Gastrocnemius medialis (tissue), 4 donors: ENCODE data around the gene FBXO24. TPM values are rescaled to one million over a fixed set of nuclear protein-coding genes. Genes with fewer than 3 reads are reported as not detected.

Experiments used
- ATAC-seq, 2 donors: fragments of 150-250 bp; one replicate each; pipeline ENCODE4 v1.9.1; 2016
- DNase-seq, 2 donors: peaks; one replicate each; pipeline ENCODE4 v3.0.0-alpha.2; 2019
- H3K27ac ChIP-seq, 4 donors: fragments of 200-600 bp; sonication (generic); 1 replicate in 1 of 4; 2 replicates in 3 of 4; pipeline ENCODE4 v1.5.1; 2016 to 2018; ENCODE audit warnings: mild to moderate bottlenecking in 2 of 4, moderate library complexity in 1 of 4
- H3K27me3 ChIP-seq, 3 donors: fragments of 200-600 bp; sonication (generic) in 2 of 3; 1 replicate in 1 of 3; 2 replicates in 2 of 3; pipeline versions ENCODE4 v1.5.1 to v1.6.0; 2016 to 2019; ENCODE audit warnings: mild to moderate bottlenecking in 1 of 3, moderate library complexity in 1 of 3
- H3K36me3 ChIP-seq, 2 donors: fragments of 200-600 bp; sonication (generic) in 1 of 2; one replicate each; pipeline ENCODE4 v1.5.1; 2017 to 2018
- H3K4me1 ChIP-seq, 2 donors: fragments of 200-600 bp; sonication (generic) in 1 of 2; one replicate each; pipeline ENCODE4 v1.5.1; 2016 to 2017; ENCODE audit warnings: mild to moderate bottlenecking in 2 of 2
- H3K4me3 ChIP-seq, 4 donors: fragments of 200-600 bp; sonication (generic) in 3 of 4; 1 replicate in 1 of 4; 2 replicates in 3 of 4; pipeline ENCODE4 v1.5.1; 2016 to 2019; ENCODE audit warnings: mild to moderate bottlenecking in 2 of 4
- H3K9me3 ChIP-seq, 3 donors: fragments of 200-600 bp; sonication (generic) in 2 of 3; 1 replicate in 1 of 3; 2 replicates in 2 of 3; pipeline ENCODE4 v1.5.1; 2016 to 2019
- POLR2A ChIP-seq, 2 donors: fragments of 450-650 bp; IDR thresholded peaks; one replicate each; pipeline ENCODE4 v1.6.1; 2017; ENCODE audit warnings: antibody characterized with exemption in 2 of 2, mild to moderate bottlenecking in 2 of 2, moderate library complexity in 2 of 2
- in situ Hi-C, 4 donors: fragments of 200-750 bp; cut with MboI; loops; one replicate each; pipeline versions ENCODE4 v1.15.0 to v1.8.0; 2017; ENCODE audit warnings: low sequenced_read_pairs in 4 of 4
- intact Hi-C: fragments of 100-400 bp; cut with DNase I; formaldehyde crosslinking; loops from one replicate; pipeline ENCODE4 v1.15.1; 2023; ENCODE audit warnings: low total_unique reads
- total RNA-seq, 4 donors: library from RNA; depleted of rRNA; stranded (reverse); fragments of >200 nt; gene quantifications; one replicate each; pipeline versions ENCODE4 v1.1.0 to v1.2.3, GENCODE V29; 2016
- TF ChIP-seq, protein P1 (sequence below), 5 experiments: fragments of 450-650 bp in 3 of 5; fragments of 200-600 bp in 2 of 5; sonication (generic) in 2 of 5; IDR thresholded peaks in 4 of 5; conservative IDR thresholded peaks in 1 of 5; 1 replicate in 4 of 5; 2 replicates in 1 of 5; pipeline ENCODE4 v1.5.1; 2016 to 2019; ENCODE audit warnings: antibody characterized with exemption in 5 of 5, mild to moderate bottlenecking in 3 of 5, moderate library complexity in 3 of 5

Gene FBXO24
- total RNA-seq, 4 donors from 2014 or later = not detected

DNA sequence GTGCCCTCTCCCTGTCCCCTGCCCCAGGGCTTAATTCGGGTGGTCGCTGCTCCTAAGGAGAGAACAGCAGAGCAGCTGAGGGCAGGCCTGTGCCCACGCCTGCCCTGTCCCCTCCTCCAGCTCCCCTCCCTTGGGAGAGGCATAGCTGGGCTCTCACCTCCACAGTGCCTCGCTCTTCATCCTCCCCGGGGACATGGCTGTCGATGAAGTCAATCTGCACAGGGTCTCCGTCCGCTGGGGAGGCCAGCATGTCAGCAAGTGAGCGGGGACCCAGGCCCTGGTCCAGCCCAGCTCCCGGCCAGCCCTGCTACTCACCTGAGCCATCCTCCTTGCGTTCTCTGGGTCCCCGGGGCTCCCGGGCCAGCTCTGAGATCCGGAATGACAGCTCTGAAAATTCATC, 8.6 kb upstream of the FBXO24 start:
- TF ChIP-seq POLR2A (IDR thresholded peaks at IDR 0.05) = no peak
- TF ChIP-seq, protein P1, sequence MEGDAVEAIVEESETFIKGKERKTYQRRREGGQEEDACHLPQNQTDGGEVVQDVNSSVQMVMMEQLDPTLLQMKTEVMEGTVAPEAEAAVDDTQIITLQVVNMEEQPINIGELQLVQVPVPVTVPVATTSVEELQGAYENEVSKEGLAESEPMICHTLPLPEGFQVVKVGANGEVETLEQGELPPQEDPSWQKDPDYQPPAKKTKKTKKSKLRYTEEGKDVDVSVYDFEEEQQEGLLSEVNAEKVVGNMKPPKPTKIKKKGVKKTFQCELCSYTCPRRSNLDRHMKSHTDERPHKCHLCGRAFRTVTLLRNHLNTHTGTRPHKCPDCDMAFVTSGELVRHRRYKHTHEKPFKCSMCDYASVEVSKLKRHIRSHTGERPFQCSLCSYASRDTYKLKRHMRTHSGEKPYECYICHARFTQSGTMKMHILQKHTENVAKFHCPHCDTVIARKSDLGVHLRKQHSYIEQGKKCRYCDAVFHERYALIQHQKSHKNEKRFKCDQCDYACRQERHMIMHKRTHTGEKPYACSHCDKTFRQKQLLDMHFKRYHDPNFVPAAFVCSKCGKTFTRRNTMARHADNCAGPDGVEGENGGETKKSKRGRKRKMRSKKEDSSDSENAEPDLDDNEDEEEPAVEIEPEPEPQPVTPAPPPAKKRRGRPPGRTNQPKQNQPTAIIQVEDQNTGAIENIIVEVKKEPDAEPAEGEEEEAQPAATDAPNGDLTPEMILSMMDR (IDR thresholded peaks at IDR 0.05 in 4 of 5, conservative IDR thresholded peaks at IDR 0.05 in 1 of 5) = no peak
- Histone ChIP-seq H3K4me1 (no peaks in the 10 kb centered on the region), H3K4me3 (no peak overlapping the region), H3K27me3 (peaks cover 2 to 14% (median 14%) of the 10 kb centered on the region in 3 donors), H3K36me3 (peaks cover 0 to 88% of the 10 kb centered on the region in 2 donors), H3K9me3 (no peaks in the 10 kb centered on the region), H3K27ac (no peak overlapping the region)
- no peak for DNase-seq
- intact Hi-C loops = no loop called here
- ATAC-seq = no peak
- in situ Hi-C loops = loop anchor here in 1 of 4 donors (25.0 kb wide), 1 partner anchor 285 kb away; the partner anchor contains the start of genes SLC12A9 and TRIP6

GRCh38 chr7:100578246-100579183, 7.6 kb upstream of the FBXO24 start:
- peaks cover 0 to 6% of the 10 kb centered on the region in 2 donors for H3K4me1 ChIP-seq
- peaks cover 0 to 82% of the 10 kb centered on the region in 2 donors for H3K36me3 ChIP-seq
- H3K27ac ChIP-seq = no peak overlapping the region
- no peak for DNase-seq
- H3K27me3 ChIP-seq = peaks cover 0 to 14% (median 10%) of the 10 kb centered on the region in 3 donors
- intact Hi-C loops (no loop called here), in situ Hi-C loops (loop anchor here in 1 of 4 donors (25.0 kb wide), 1 partner anchor 284 kb away; the partner anchor contains the start of genes SLC12A9 and TRIP6)
- TF ChIP-seq POLR2A (IDR thresholded peaks at IDR 0.05) = no peak
- TF ChIP-seq, protein P1 (IDR thresholded peaks at IDR 0.05 in 4 of 5, conservative IDR thresholded peaks at IDR 0.05 in 1 of 5) = no peak
- H3K4me3 ChIP-seq = no peak overlapping the region
- ATAC-seq = no peak
- H3K9me3 ChIP-seq = no peaks in the 10 kb centered on the region

- intact Hi-C loops = no loop called here
- Histone ChIP-seq H3K4me3 (no peak overlapping the region), H3K4me1 (peaks cover 11 to 24% of the 10 kb centered on the region in 2 donors), H3K36me3 (peaks cover 0 to 65% of the 10 kb centered on the region in 2 donors), H3K27me3 (peaks cover 0 to 3% (median 0%) of the 10 kb centered on the region in 3 donors), H3K9me3 (no peaks in the 10 kb centered on the region), H3K27ac (no peak overlapping the region)
- ATAC-seq (no peak), DNase-seq (no peak)
- in situ Hi-C loops = loop anchor here in 1 of 4 donors (10.0 to 25.0 kb wide), 2 partner anchors 114 to 282 kb away; partner anchors contain the start of genes GIGYF1, SLC12A9 and TRIP6
- no peak for TF ChIP-seq POLR2A (IDR thresholded peaks at IDR 0.05)
- TF ChIP-seq, protein P1 (IDR thresholded peaks at IDR 0.05 in 4 of 5, conservative IDR thresholded peaks at IDR 0.05 in 1 of 5) = no peak
Measured at GRCh38 chr7:100580466-100581283, 5.5 kb upstream of the FBXO24 start.

- in situ Hi-C loops (loop anchor here in 1 of 4 donors (10.0 to 25.0 kb wide), 2 partner anchors 113 to 280 kb away; partner anchors contain the start of genes GIGYF1, SLC12A9 and TRIP6), intact Hi-C loops (no loop called here)
- Histone ChIP-seq H3K36me3 (peaks cover 0 to 50% of the 10 kb centered on the region in 2 donors), H3K27me3 (no peaks in the 10 kb centered on the region), H3K9me3 (no peaks in the 10 kb centered on the region), H3K4me1 (peaks cover 11 to 29% of the 10 kb centered on the region in 2 donors), H3K4me3 (no peak overlapping the region), H3K27ac (no peak overlapping the region)
- DNase-seq (no peak), ATAC-seq (no peak)
- TF ChIP-seq, protein P1 (IDR thresholded peaks at IDR 0.05 in 4 of 5, conservative IDR thresholded peaks at IDR 0.05 in 1 of 5) = no peak
- no peak for TF ChIP-seq POLR2A (IDR thresholded peaks at IDR 0.05)
Measured at GRCh38 chr7:100582041-100582579, 4.0 kb upstream of the FBXO24 start.
